GM12865 (cell line): ENCODE measurements around the gene KBTBD12.

Experiments used
- DNase-seq: peaks from one replicate; pipeline ENCODE4 v3.0.0; 2010; ENCODE audit warnings: low read depth
- H3K4me3 ChIP-seq: 2 replicates; pipeline ENCODE4 v1.5.1; 2011; ENCODE audit warnings: mild to moderate bottlenecking, low read depth, low read length, control low read depth
- CTCF ChIP-seq: IDR thresholded peaks from 2 replicates; pipeline ENCODE4 v1.5.1; 2011; ENCODE audit warnings: low read length, control low read depth, low read depth, inconsistent platforms; ENCODE audit not compliant: insufficient read depth; ENCODE audit errors: missing control alignments

Gene KBTBD12

GRCh38 chr3:127914584-127914983, 448 bp upstream of the KBTBD12 start:
- H3K4me3 ChIP-seq, result peak overlapping the region; percentile 25; the same call in 1 of the 2 replicates
- no peak for TF ChIP-seq CTCF
- DNase-seq, result no peak

GRCh38 chr3:127915937-127916493, 983 bp downstream of the KBTBD12 start:
- DNase-seq, result no peak
- H3K4me3 ChIP-seq, result no peak overlapping the region
- TF ChIP-seq CTCF, result no peak

- no peak for TF ChIP-seq CTCF
- no peak for DNase-seq
- H3K4me3 ChIP-seq, result no peak overlapping the region
Measured at GRCh38 chr3:127920738-127921137, 5.7 kb downstream of the KBTBD12 start.

- no peak for TF ChIP-seq CTCF
- DNase-seq, result no peak
- H3K4me3 ChIP-seq, result no peak overlapping the region
Measured at GRCh38 chr3:127923611-127924010, 8.6 kb downstream of the KBTBD12 start.

GRCh38 chr3:127925384-127925783, 10.4 kb downstream of the KBTBD12 start:
- peak; percentile 31 for DNase-seq
- no peak for TF ChIP-seq CTCF
- H3K4me3 ChIP-seq, result no peak overlapping the region

GRCh38 chr3:127927829-127928604, 13.0 kb downstream of the KBTBD12 start:
- no peak overlapping the region for H3K4me3 ChIP-seq
- TF ChIP-seq CTCF, result no peak
- no peak for DNase-seq

- DNase-seq, result no peak
- H3K4me3 ChIP-seq, result no peak overlapping the region
- TF ChIP-seq CTCF, result no peak
Measured at GRCh38 chr3:127929818-127930413, 14.9 kb downstream of the KBTBD12 start.
